Measurements from ENCODE around the gene FEM1B.

Gene FEM1B

GRCh38 chr15:68317281-68318007 is 39.9 kb downstream of the FEM1B start:
- no peak for DNase-seq
- no peak overlapping the region for H2AFZ ChIP-seq (ENCODE audit: low read length)
- no peak overlapping the region for H3K4me2 ChIP-seq (ENCODE audit: low read depth, low read length)
- H3K4me1 ChIP-seq (ENCODE audit: low read length) = no peaks in the 10 kb centered on the region
- TF ChIP-seq EZH2phosphoT487 (IDR thresholded peaks at IDR 0.05; ENCODE audit: low read length) = no peak
- TF ChIP-seq, protein P1, sequence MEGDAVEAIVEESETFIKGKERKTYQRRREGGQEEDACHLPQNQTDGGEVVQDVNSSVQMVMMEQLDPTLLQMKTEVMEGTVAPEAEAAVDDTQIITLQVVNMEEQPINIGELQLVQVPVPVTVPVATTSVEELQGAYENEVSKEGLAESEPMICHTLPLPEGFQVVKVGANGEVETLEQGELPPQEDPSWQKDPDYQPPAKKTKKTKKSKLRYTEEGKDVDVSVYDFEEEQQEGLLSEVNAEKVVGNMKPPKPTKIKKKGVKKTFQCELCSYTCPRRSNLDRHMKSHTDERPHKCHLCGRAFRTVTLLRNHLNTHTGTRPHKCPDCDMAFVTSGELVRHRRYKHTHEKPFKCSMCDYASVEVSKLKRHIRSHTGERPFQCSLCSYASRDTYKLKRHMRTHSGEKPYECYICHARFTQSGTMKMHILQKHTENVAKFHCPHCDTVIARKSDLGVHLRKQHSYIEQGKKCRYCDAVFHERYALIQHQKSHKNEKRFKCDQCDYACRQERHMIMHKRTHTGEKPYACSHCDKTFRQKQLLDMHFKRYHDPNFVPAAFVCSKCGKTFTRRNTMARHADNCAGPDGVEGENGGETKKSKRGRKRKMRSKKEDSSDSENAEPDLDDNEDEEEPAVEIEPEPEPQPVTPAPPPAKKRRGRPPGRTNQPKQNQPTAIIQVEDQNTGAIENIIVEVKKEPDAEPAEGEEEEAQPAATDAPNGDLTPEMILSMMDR (IDR thresholded peaks at IDR 0.05; ENCODE audit: low read length) = no peak
- no peak for TF ChIP-seq EZH2 (optimal IDR thresholded peaks at IDR 0.05; ENCODE audit: low read depth, low read length)
- no peaks in the 10 kb centered on the region for H4K20me1 ChIP-seq (ENCODE audit: insufficient read depth, low read length)
- H3K79me2 ChIP-seq (ENCODE audit: low read length) = no peaks in the 10 kb centered on the region
- no peak overlapping the region for H3K4me3 ChIP-seq (ENCODE audit: low read length)
- H3K9ac ChIP-seq (ENCODE audit: low read length) = no peak overlapping the region
- no peaks in the 10 kb centered on the region for H3K27me3 ChIP-seq (replicated peaks; ENCODE audit: insufficient read depth, low read length)
- no peaks in the 10 kb centered on the region for H3F3A ChIP-seq (ENCODE audit: insufficient read depth, low read length)
- no peaks in the 10 kb centered on the region for H3K9me3 ChIP-seq (replicated peaks; ENCODE audit: insufficient read depth, low read length)
- H3K27ac ChIP-seq (ENCODE audit: low read length) = no peak overlapping the region
- no peaks in the 10 kb centered on the region for H3K36me3 ChIP-seq (replicated peaks; ENCODE audit: insufficient read depth, low read length)
- H3K9me2 ChIP-seq (replicated peaks; ENCODE audit: insufficient read depth, low read length) = no peaks in the 10 kb centered on the region

- Histone ChIP-seq H2AFZ (ENCODE audit: low read length) (no peak overlapping the region), H3K4me3 (ENCODE audit: low read length) (no peak overlapping the region), H3K9ac (ENCODE audit: low read length) (no peak overlapping the region), H3K27ac (ENCODE audit: low read length) (no peak overlapping the region), H3K9me2 (replicated peaks; ENCODE audit: insufficient read depth, low read length) (no peaks in the 10 kb centered on the region), H3K27me3 (replicated peaks; ENCODE audit: insufficient read depth, low read length) (no peaks in the 10 kb centered on the region), H3F3A (ENCODE audit: insufficient read depth, low read length) (no peaks in the 10 kb centered on the region), H3K9me3 (replicated peaks; ENCODE audit: insufficient read depth, low read length) (no peaks in the 10 kb centered on the region), H3K4me2 (ENCODE audit: low read depth, low read length) (no peak overlapping the region), H3K36me3 (replicated peaks; ENCODE audit: insufficient read depth, low read length) (no peaks in the 10 kb centered on the region), H3K79me2 (ENCODE audit: low read length) (no peaks in the 10 kb centered on the region), H3K4me1 (ENCODE audit: low read length) (no peaks in the 10 kb centered on the region), H4K20me1 (ENCODE audit: insufficient read depth, low read length) (no peaks in the 10 kb centered on the region)
- no peak for DNase-seq
- TF ChIP-seq EZH2phosphoT487 (IDR thresholded peaks at IDR 0.05; ENCODE audit: low read length) = no peak
- TF ChIP-seq EZH2 (optimal IDR thresholded peaks at IDR 0.05; ENCODE audit: low read depth, low read length) = no peak
- TF ChIP-seq, protein P1 (IDR thresholded peaks at IDR 0.05; ENCODE audit: low read length) = no peak
Observed at GRCh38 chr15:68318008-68318835, 40.7 kb downstream of the FEM1B start.

DNA sequence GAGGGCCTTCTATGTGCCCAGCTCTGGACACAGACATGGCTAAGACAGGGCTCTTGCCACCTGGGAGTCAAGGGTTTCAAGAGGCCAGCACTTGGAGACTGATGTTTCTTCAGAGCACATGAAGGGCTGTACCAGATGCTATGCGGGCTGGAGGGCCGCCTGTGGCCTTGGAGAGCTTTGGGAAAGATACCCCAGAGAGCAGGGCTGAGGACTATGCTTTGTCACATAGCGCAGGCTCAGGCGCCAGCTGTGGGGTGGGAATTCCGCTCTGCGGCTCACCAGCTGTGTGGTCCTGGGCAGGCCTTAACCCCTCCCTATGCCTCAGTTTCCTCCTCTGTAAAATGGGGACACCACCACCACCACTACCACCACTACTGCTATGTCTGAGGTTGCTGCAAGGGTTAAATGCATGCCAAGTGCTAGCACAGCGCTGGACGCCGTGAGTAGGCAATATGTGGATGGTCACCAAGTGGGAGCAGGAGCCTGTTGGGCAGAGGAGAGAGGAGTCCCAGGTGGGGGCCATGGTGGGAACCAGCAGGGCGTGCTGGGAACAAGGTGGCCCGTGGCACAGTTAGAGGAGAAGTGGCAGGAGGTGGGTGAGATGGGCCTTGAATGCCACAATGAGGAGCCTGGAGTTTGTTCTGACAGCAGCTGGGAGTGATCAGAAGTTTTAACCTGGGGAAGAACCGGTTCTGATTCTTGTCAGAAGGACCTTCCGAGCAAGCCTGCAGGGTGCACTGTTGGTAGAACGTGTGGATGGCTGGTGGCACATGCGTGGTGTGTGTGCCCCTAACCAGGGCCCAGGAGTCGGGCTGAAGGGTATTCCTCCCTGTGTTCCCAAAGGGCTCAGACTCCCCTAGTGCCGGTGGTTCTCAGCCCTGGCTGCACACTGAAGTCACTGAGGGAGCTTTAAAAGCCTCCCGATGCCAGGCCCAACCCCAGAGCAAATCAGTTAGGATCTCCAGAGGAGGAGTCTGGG is 41.7 kb downstream of the FEM1B start:
- no peak for DNase-seq
- no peaks in the 10 kb centered on the region for H3K27me3 ChIP-seq (replicated peaks; ENCODE audit: insufficient read depth, low read length)
- H3K9ac ChIP-seq (ENCODE audit: low read length) = no peak overlapping the region

More for the DNA sequence above, 41.7 kb downstream of the FEM1B start:
- Histone ChIP-seq H3K4me3 (ENCODE audit: low read length) (no peak overlapping the region), H3K27ac (ENCODE audit: low read length) (no peak overlapping the region), H2AFZ (ENCODE audit: low read length) (no peak overlapping the region), H3K36me3 (replicated peaks; ENCODE audit: insufficient read depth, low read length) (no peaks in the 10 kb centered on the region), H3K4me1 (ENCODE audit: low read length) (no peaks in the 10 kb centered on the region), H3K9me3 (replicated peaks; ENCODE audit: insufficient read depth, low read length) (no peaks in the 10 kb centered on the region), H3K79me2 (ENCODE audit: low read length) (no peaks in the 10 kb centered on the region), H3F3A (ENCODE audit: insufficient read depth, low read length) (no peaks in the 10 kb centered on the region), H3K4me2 (ENCODE audit: low read depth, low read length) (no peak overlapping the region), H3K9me2 (replicated peaks; ENCODE audit: insufficient read depth, low read length) (no peaks in the 10 kb centered on the region), H4K20me1 (ENCODE audit: insufficient read depth, low read length) (no peaks in the 10 kb centered on the region)
- TF ChIP-seq, protein P1 (IDR thresholded peaks at IDR 0.05; ENCODE audit: low read length) = no peak
- no peak for TF ChIP-seq EZH2phosphoT487 (IDR thresholded peaks at IDR 0.05; ENCODE audit: low read length)
- TF ChIP-seq EZH2 (optimal IDR thresholded peaks at IDR 0.05; ENCODE audit: low read depth, low read length) = no peak

Data from MM.1S (cell line).